CD4-positive, alpha-beta T cell (primary cell): ENCODE results near the gene KCNF1. TPM values are rescaled to one million over a fixed set of nuclear protein-coding genes. Genes with fewer than 3 reads are reported as not detected.

Source experiments
- ATAC-seq: fragments of 200-7000 bp; cut with Tn5 transposase; one replicate; pipeline ENCODE4 v1.10.0; 2022; ENCODE audit warnings: mild to moderate bottlenecking; ENCODE audit not compliant: poor library complexity
- CTCF ChIA-PET: fragments of 350-600 bp; sonication (Branson Sonifier 250); formaldehyde crosslinking; loops from one replicate; lab custom pipeline; 2021; ENCODE audit warnings: antibody characterized with exemption, inconsistent platforms; lab: Charles Lee
- POLR2A ChIA-PET: fragments of 350-600 bp; sonication (Branson Sonifier 250); formaldehyde crosslinking; loops from one replicate; lab custom pipeline; 2021; ENCODE audit warnings: antibody characterized with exemption, inconsistent platforms; lab: Charles Lee
- DNase-seq, 14 experiments: peaks; one replicate each; pipeline ENCODE4 v3.0.0-alpha.2; 2013 to 2020; ENCODE audit warnings: mixed read lengths in 2 of 14
- H3K27ac ChIP-seq, 2 donors: one replicate each; pipeline versions ENCODE4 v1.5.1 to v1.7.0; 2013; ENCODE audit warnings: low read length in 2 of 2, low read depth in 1 of 2, mild to moderate bottlenecking in 1 of 2
- H3K27me3 ChIP-seq, 2 experiments: 1 replicate in 1 of 2; 2 replicates in 1 of 2; pipeline versions ENCODE4 v1.6.1 to v1.7.0; 2013; ENCODE audit warnings: low read length in 2 of 2, control low read depth in 1 of 2, mild to moderate bottlenecking in 1 of 2, moderate library complexity in 1 of 2; ENCODE audit not compliant: insufficient read depth in 2 of 2, control insufficient read depth in 1 of 2
- H3K36me3 ChIP-seq: one replicate; pipeline ENCODE4 v1.6.1; 2013; ENCODE audit warnings: low read length, control low read depth; ENCODE audit not compliant: insufficient read depth
- H3K4me1 ChIP-seq: one replicate; pipeline ENCODE4 v1.6.1; 2013; ENCODE audit warnings: low read length, control low read depth; ENCODE audit not compliant: insufficient read depth
- H3K4me3 ChIP-seq: one replicate; pipeline ENCODE4 v1.5.1; 2013; ENCODE audit warnings: mild to moderate bottlenecking, low read length, moderate library complexity
- H3K9me3 ChIP-seq, 2 experiments: 1 replicate in 1 of 2; 2 replicates in 1 of 2; pipeline versions ENCODE4 v1.6.1 to v1.7.0; 2013; ENCODE audit warnings: low read length in 2 of 2, mild to moderate bottlenecking in 2 of 2, control low read depth in 1 of 2, moderate library complexity in 1 of 2; ENCODE audit not compliant: control insufficient read depth in 1 of 2, insufficient read depth in 1 of 2
- H3K27ac Mint-ChIP-seq: one replicate; pipeline ENCODE4 v1.8.0; 2020; ENCODE audit warnings: mixed read lengths
- H3K27me3 Mint-ChIP-seq: one replicate; pipeline ENCODE4 v1.8.0; 2021; ENCODE audit warnings: mixed read lengths
- H3K36me3 Mint-ChIP-seq: one replicate; pipeline ENCODE4 v1.8.0; 2021; ENCODE audit warnings: low read depth, mixed read lengths
- H3K4me1 Mint-ChIP-seq: one replicate; pipeline ENCODE4 v1.8.0; 2021; ENCODE audit warnings: low read depth, mixed read lengths
- H3K4me3 Mint-ChIP-seq: one replicate; pipeline ENCODE4 v1.8.0; 2020; ENCODE audit warnings: mild to moderate bottlenecking, mixed read lengths
- H3K9me3 Mint-ChIP-seq: one replicate; pipeline ENCODE4 v1.8.0; 2020; ENCODE audit warnings: mixed read lengths
- CTCF ChIP-seq: fragments of 200-600 bp; IDR thresholded peaks from one replicate; pipeline ENCODE4 v1.8.0; 2022; ENCODE audit warnings: antibody characterized with exemption, mild to moderate bottlenecking
- intact Hi-C, 2 experiments: fragments of 100-400 bp; cut with DNase I in 1 of 2; cut with micrococcal nuclease in 1 of 2; formaldehyde crosslinking; loops; one replicate each; pipeline versions ENCODE4 v1.15.1 to v1.9.0; 2023 to 2025; cut with DNase I, micrococcal nuclease
- total RNA-seq, 174 experiments: library from RNA in 2 of 174; stranded (reverse) in 2 of 174; gene quantifications; one replicate each; pipeline ENCODE4 v1.2.3 and lab custom pipeline; 2021 to 2026

The KCNF1 gene
- total RNA-seq, 2 experiments from 2014 or later, result not detected

DNA sequence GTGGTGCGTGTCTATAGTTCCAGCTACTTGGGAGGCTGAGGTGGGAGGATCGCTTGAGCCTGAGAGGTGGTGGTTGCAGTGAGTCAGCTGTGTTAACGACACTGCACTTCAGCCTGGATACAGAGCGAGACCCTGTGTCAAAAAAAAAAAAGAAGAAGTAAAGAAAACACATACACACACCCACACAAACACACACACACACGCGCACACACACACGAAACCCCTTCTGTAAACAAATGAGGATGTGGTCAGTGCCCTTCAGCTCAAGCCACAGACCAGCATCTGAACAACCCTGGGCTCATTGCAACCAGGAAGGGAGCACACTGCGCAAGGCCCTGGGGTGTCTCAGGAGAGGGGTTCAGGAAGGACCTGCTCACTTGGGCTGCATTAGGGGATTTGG, 47.9 kb upstream of the KCNF1 start:
- Histone ChIP-seq H3K9me3 (no peaks in the 10 kb centered on the region), H3K36me3 (no peaks in the 10 kb centered on the region), H3K27me3 (peaks cover 0 to 11% of the 10 kb centered on the region in 2 experiments), H3K4me1 (peaks cover 30% of the 10 kb centered on the region), H3K4me3 (no peak overlapping the region), H3K27ac (no peak overlapping the region)
- Mint-ChIP-seq H3K36me3 (no peaks in the 10 kb centered on the region), H3K27ac (no peak overlapping the region), H3K9me3 (no peaks in the 10 kb centered on the region), H3K27me3 (peaks cover 14% of the 10 kb centered on the region), H3K4me1 (peaks cover 36% of the 10 kb centered on the region), H3K4me3 (peak overlapping the region; percentile 54)
- ATAC-seq, result no peak
- peak in 3 of 14 experiments; percentile 32 to 55 (median 44) for DNase-seq
- intact Hi-C loops, result no loop called here
- TF ChIP-seq CTCF, result no peak
- CTCF ChIA-PET, result no interaction called here
- POLR2A ChIA-PET, result no interaction called here

DNA sequence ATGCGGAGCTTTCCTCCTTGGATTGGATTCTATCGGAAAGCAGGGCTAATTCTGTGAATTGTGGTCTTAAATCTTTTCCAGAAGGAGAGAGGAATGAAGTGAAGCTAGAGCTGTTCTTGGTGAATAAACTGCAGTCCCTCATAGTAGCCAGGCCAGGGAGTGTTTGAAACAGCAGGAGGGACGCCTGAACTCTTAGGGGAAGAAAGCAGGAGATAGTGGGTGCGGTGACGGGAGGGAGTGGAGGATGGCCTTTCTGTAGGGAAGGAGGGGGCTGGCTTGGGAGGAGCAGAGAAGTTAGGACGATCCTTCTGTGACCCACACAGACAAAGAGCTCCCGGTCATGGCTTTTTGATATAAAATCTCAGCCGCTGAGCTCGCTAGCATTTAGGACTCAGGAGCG, 47.5 kb upstream of the KCNF1 start:
- Histone ChIP-seq H3K27ac (no peak overlapping the region), H3K27me3 (peaks cover 0 to 11% of the 10 kb centered on the region in 2 experiments), H3K4me1 (peaks cover 30% of the 10 kb centered on the region), H3K9me3 (no peaks in the 10 kb centered on the region), H3K4me3 (no peak overlapping the region), H3K36me3 (no peaks in the 10 kb centered on the region)
- POLR2A ChIA-PET, result no interaction called here
- DNase-seq (no peak), ATAC-seq (no peak)
- CTCF ChIA-PET, result no interaction called here
- H3K4me3 Mint-ChIP-seq, result peak overlapping the region; percentile 54
- peaks cover 14% of the 10 kb centered on the region for H3K27me3 Mint-ChIP-seq
- H3K27ac Mint-ChIP-seq, result no peak overlapping the region
- H3K4me1 Mint-ChIP-seq, result peaks cover 36% of the 10 kb centered on the region
- no peak for TF ChIP-seq CTCF
- no peaks in the 10 kb centered on the region for H3K36me3 Mint-ChIP-seq
- intact Hi-C loops, result no loop called here
- H3K9me3 Mint-ChIP-seq, result no peaks in the 10 kb centered on the region

DNA sequence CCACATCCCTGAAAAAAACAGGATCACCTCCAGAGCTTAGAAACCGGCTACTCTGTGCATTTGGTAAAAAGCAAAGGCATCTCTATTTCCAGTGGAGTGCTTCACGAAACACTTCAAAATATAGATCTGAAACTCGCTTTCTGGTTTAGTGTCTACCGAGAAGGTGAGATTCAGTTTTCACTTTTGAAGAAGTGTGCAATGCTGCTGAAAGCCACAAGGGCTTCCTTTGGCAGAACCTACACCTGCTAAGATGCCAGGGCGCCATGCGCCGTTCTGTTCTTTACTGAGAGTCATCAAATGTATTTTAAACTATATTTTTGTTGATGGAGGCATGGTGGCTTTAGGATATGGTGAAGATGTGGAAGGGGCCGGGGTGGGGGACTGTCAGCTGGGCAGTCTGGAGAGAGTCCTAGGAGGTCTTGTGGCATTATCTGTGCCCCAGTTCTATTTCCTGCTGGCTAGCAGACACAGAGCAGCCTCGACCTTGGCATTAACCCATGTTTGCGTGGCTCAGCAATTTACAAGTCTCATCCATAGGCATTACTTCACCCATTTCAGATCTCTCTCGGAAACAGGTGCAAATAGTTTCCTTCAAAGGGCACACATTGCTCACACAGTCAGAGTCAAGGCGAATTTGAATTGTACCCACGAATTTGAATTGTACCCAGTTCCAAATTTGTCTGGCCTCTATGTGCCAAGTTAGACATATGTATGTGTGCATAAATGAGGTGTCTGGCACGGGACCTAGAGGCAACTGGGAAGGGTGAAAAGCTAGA, 46.7 kb upstream of the KCNF1 start:
- CTCF ChIA-PET, result no interaction called here
- Histone ChIP-seq H3K36me3 (no peaks in the 10 kb centered on the region), H3K9me3 (no peaks in the 10 kb centered on the region), H3K4me3 (no peak overlapping the region), H3K27ac (no peak overlapping the region), H3K4me1 (peaks cover 30% of the 10 kb centered on the region), H3K27me3 (peaks cover 0 to 11% of the 10 kb centered on the region in 2 experiments)
- peak; percentile 27 for TF ChIP-seq CTCF
- peak overlapping the region; percentile 72 for H3K4me3 Mint-ChIP-seq
- H3K36me3 Mint-ChIP-seq, result no peaks in the 10 kb centered on the region
- no peaks in the 10 kb centered on the region for H3K9me3 Mint-ChIP-seq
- POLR2A ChIA-PET, result no interaction called here
- intact Hi-C loops, result no loop called here
- H3K27me3 Mint-ChIP-seq, result peaks cover 14% of the 10 kb centered on the region
- DNase-seq, result peak in 5 of 14 experiments; percentile 17 to 49 (median 40)
- ATAC-seq, result peak; percentile 87
- H3K27ac Mint-ChIP-seq, result no peak overlapping the region
- peaks cover 36% of the 10 kb centered on the region for H3K4me1 Mint-ChIP-seq
